Right atrium auricular region (tissue), 2 donors: ENCODE measurements around the gene RAB6D. TPM values are rescaled to one million over a fixed set of nuclear protein-coding genes. Genes with fewer than 3 reads are reported as not detected.
"Not testable (repeated sequence)": the region's sequence is repeated elsewhere in the genome, so short reads cannot be mapped to it uniquely, and the experiment has no call there.

Source experiments
- DNase-seq: peaks from one replicate; pipeline ENCODE4 v3.0.0-alpha.2; 2019; ENCODE audit warnings: low spot score
- H3K27ac ChIP-seq, 2 donors: fragments of 200-600 bp; sonication (generic); 1 replicate in 1 of 2; 2 replicates in 1 of 2; pipeline ENCODE4 v1.5.1; 2016 to 2019
- H3K27me3 ChIP-seq, 2 donors: fragments of 200-600 bp; sonication (generic); one replicate each; pipeline versions ENCODE4 v1.5.1 to v1.6.0; 2017 to 2019
- H3K36me3 ChIP-seq: fragments of 200-600 bp; sonication (generic); one replicate; pipeline ENCODE4 v1.5.1; 2016
- H3K4me1 ChIP-seq, 2 donors: fragments of 200-600 bp; sonication (generic); one replicate each; pipeline versions ENCODE4 v1.5.1 to v1.6.0; 2017 to 2019
- H3K4me3 ChIP-seq, 2 donors: fragments of 200-600 bp; sonication (generic); 1 replicate in 1 of 2; 2 replicates in 1 of 2; pipeline ENCODE4 v1.5.1; 2017 to 2019; ENCODE audit warnings: mild to moderate bottlenecking in 1 of 2, moderate library complexity in 1 of 2
- H3K9me3 ChIP-seq, 2 donors: fragments of 200-600 bp; sonication (generic); one replicate each; pipeline ENCODE4 v1.5.1; 2019
- CTCF ChIP-seq, 2 donors: fragments of 200-600 bp; sonication (generic); IDR thresholded peaks; one replicate each; pipeline ENCODE4 v1.5.1; 2019; ENCODE audit warnings: antibody characterized with exemption in 2 of 2
- total RNA-seq, 2 donors: library from RNA; depleted of rRNA; stranded (reverse); fragments of >200 nt; gene quantifications; one replicate each; pipeline ENCODE4 v1.1.0, GENCODE V29; 2016

RAB6D gene
- total RNA-seq, 2 donors from 2014 or later: not detected

GRCh38 chr2:131402320-131403039 is 38.5 kb upstream of the RAB6D start:
- no peaks in the 10 kb centered on the region for H3K9me3 ChIP-seq
- no peak for DNase-seq
- TF ChIP-seq CTCF (IDR thresholded peaks at IDR 0.05): no peak
- H3K36me3 ChIP-seq: no peaks in the 10 kb centered on the region
- H3K4me3 ChIP-seq: no peak overlapping the region
- no peaks in the 10 kb centered on the region for H3K4me1 ChIP-seq
- no peak overlapping the region for H3K27ac ChIP-seq
- no peaks in the 10 kb centered on the region for H3K27me3 ChIP-seq

- Histone ChIP-seq H3K36me3 (no peaks in the 10 kb centered on the region), H3K27ac (no peak overlapping the region), H3K27me3 (no peaks in the 10 kb centered on the region), H3K9me3 (no peaks in the 10 kb centered on the region), H3K4me3 (no peak overlapping the region), H3K4me1 (no peaks in the 10 kb centered on the region)
- DNase-seq: no peak
- no peak for TF ChIP-seq CTCF (IDR thresholded peaks at IDR 0.05)
These were observed 36.9 kb upstream of the RAB6D start for GRCh38 chr2:131400849-131401248.

DNA sequence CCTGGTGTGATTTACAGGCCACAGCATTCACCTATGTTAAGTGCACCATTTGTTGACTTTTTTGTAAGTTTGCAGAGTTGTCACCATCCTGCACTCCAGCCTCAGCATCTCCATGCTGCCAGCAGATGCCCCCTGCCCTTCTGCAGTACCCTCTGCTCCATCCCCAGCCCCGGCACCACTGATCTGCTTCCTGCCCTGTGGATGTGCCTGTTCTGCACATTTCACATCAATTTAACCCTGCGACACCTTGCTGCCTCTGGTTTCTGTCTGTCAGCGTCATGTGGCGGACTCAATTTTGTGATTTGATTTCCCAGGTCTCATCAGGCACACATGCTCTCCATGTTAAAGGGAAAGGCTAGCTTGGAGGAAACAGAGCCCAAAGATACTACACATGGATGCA is 36.5 kb upstream of the RAB6D start:
- H3K36me3 ChIP-seq, H3K4me1 ChIP-seq, H3K27ac ChIP-seq, H3K27me3 ChIP-seq, H3K4me3 ChIP-seq, H3K9me3 ChIP-seq, DNase-seq: not testable (repeated sequence)

- not testable (repeated sequence) for H3K27ac ChIP-seq, H3K4me1 ChIP-seq, DNase-seq, H3K9me3 ChIP-seq, H3K4me3 ChIP-seq, H3K27me3 ChIP-seq, H3K36me3 ChIP-seq
These were observed 32.2 kb upstream of the RAB6D start for GRCh38 chr2:131396209-131396608.

- H3K27ac ChIP-seq, DNase-seq, H3K27me3 ChIP-seq, H3K36me3 ChIP-seq, H3K9me3 ChIP-seq, H3K4me1 ChIP-seq: not testable (repeated sequence)
- peak overlapping the region in 1 of 2 donors; percentile 9 for H3K4me3 ChIP-seq
These were observed 31.2 kb upstream of the RAB6D start for GRCh38 chr2:131395024-131395645.

DNA sequence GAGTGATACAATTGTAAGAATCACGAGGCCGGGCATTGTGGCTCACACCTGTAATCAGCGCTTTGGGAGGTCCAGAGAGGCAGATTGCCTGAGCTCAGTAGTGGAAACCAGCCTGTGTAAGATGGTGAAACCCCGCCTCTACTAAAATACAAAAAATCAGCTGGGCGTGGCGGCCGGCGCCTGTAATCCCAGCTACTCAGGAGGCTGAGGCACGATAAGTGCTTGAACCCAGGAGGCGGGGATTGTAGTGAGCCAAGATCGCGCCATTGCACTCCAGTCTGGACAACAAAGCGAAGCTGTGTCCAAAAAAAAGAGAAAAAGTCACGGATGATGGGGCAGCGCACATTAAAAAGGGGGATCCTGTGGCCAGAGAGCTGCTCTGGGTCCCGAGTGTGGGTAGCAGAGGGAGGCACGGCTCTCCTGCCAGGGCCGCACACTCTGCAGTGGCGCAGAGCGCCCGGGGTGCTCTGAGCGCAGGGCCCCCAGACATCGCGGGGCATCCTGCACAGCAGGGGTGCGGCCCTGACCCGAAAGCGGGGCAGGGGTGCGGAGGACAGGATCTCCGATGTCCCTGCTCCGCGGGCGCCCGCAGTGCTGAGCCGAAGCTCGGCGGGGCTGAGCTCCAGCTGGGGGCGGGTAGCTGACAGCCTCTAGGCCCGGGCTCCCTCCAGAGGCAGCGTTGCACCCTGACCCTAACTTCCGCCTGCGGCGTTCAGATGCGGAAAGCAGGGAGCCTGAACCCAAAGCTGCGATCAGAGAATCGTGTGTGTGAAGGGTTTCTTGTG is 30.4 kb upstream of the RAB6D start:
- no peak for DNase-seq
- Histone ChIP-seq H3K4me1 (no peaks in the 10 kb centered on the region), H3K27ac (no peak overlapping the region), H3K4me3 (no peak overlapping the region), H3K36me3 (no peaks in the 10 kb centered on the region), H3K27me3 (no peaks in the 10 kb centered on the region), H3K9me3 (no peaks in the 10 kb centered on the region)
- no peak for TF ChIP-seq CTCF (IDR thresholded peaks at IDR 0.05)

- not testable (repeated sequence) for H3K9me3 ChIP-seq, H3K27me3 ChIP-seq, DNase-seq, H3K4me1 ChIP-seq, H3K27ac ChIP-seq, H3K4me3 ChIP-seq, H3K36me3 ChIP-seq
These were observed 28.0 kb upstream of the RAB6D start for GRCh38 chr2:131391953-131392352.

DNA sequence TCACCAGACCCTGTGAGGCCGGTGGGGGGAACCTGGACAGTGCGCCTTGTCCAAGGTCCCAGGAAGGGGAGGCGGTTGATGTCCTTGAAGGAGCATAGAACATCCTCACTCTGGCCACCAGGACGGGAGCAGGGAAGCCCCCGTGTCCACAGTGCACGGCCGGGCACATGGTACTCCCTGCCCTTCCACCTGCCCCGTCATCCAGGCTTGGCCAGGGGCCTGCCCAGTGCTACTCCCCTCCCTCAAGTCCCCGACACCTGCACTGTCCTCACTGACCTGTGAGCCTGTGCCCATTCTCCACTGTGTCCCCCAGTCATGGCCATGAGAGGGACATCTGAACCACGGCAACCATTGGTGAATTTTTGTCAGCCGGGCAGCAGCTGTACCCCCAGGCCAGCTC is 27.5 kb upstream of the RAB6D start:
- not testable (repeated sequence) for DNase-seq, H3K27me3 ChIP-seq

GRCh38 chr2:131390495-131391130 is 26.6 kb upstream of the RAB6D start:
- not testable (repeated sequence) for DNase-seq, H3K36me3 ChIP-seq, H3K27ac ChIP-seq, H3K4me3 ChIP-seq, H3K4me1 ChIP-seq, H3K27me3 ChIP-seq, H3K9me3 ChIP-seq

More for the DNA sequence above, 27.5 kb upstream of the RAB6D start:
- not testable (repeated sequence) for H3K9me3 ChIP-seq, H3K4me1 ChIP-seq, H3K4me3 ChIP-seq, H3K27ac ChIP-seq, H3K36me3 ChIP-seq
